ENCODE data around the gene MGAT2. TPM values are rescaled to one million over a fixed set of nuclear protein-coding genes. Genes with fewer than 3 reads are reported as not detected.

The MGAT2 gene
- total and polyA plus RNA-seq, 9 of the 15 experiments (the other 6 are each of a cell fraction or from before 2014, with no cell fraction given), result 0.03 to 33.3 (median 24.6) TPM; not detected in 1

GRCh38 chr14:49633640-49634546, 13.3 kb downstream of the MGAT2 start (continued):
- TF ChIP-seq ZNF511 (CRISPR knock-in tag; IDR thresholded peaks at IDR 0.05), result 0 out of 2 replicates have a peak, but pooled peaks have one; percentile 83
- TF ChIP-seq ZFX (CRISPR knock-in tag; IDR thresholded peaks at IDR 0.05), result peak; percentile 81
- TF ChIP-seq ZNF121 (CRISPR knock-in tag; conservative IDR thresholded peaks at IDR 0.05), result peak; percentile 10; the same call in 1 of the 2 replicates
- TF ChIP-seq POU5F1 (IDR thresholded peaks at IDR 0.05; ENCODE audit: borderline replicate concordance, low read depth, low read length, partially characterized antibody), result no peak
- TF ChIP-seq SOX6 (IDR thresholded peaks at IDR 0.05), result peak; percentile 35; the same call in 1 of the 2 replicates
- TF ChIP-seq ZNF431 (CRISPR knock-in tag; IDR thresholded peaks at IDR 0.05), result no peak
- TF ChIP-seq NFE2L1 (tag; IDR thresholded peaks at IDR 0.05; ENCODE audit: borderline replicate concordance, low read depth), result no peak
- TF ChIP-seq C11orf30 (IDR thresholded peaks at IDR 0.05; ENCODE audit: low read depth), result peak; percentile 63
- TF ChIP-seq CHD1 (IDR thresholded peaks at IDR 0.05; ENCODE audit: low read length), result peak; percentile 78
- TF ChIP-seq ATF7 (IDR thresholded peaks at IDR 0.05), result 0 out of 2 replicates have a peak, but pooled peaks have one; percentile 10
- TF ChIP-seq CTCF (IDR thresholded peaks at IDR 0.05 in 2 of 3, conservative IDR thresholded peaks at IDR 0.05 in 1 of 3; ENCODE audit: insufficient read depth in 2 of 3, low read depth in 1 of 3, low read length in 3 of 3), result peak; percentile 64 to 84 (median 76); a peak in 5 of 6 replicates
- TF ChIP-seq AFF4 (CRISPR knock-in tag; IDR thresholded peaks at IDR 0.05), result peak; percentile 86
- peak; percentile 77 for TF ChIP-seq ARID4B (CRISPR knock-in tag; IDR thresholded peaks at IDR 0.05)

All from K562 (cell line).